Stimulated activated CD4-positive, alpha-beta T cell treated with anti-CD3 and anti-CD28 coated beads, Interleukin-1b, Interleukin-23, amount 100 ng/mL, for 1 hour (primary cell): Measurements from ENCODE around the gene CCDC127.

ENCODE experiments used
- DNase-seq, 2 donors: peaks; one replicate each; pipeline ENCODE4 v3.0.0-alpha.2; 2020; ENCODE audit warnings: low read depth in 2 of 2

CCDC127 gene

DNA sequence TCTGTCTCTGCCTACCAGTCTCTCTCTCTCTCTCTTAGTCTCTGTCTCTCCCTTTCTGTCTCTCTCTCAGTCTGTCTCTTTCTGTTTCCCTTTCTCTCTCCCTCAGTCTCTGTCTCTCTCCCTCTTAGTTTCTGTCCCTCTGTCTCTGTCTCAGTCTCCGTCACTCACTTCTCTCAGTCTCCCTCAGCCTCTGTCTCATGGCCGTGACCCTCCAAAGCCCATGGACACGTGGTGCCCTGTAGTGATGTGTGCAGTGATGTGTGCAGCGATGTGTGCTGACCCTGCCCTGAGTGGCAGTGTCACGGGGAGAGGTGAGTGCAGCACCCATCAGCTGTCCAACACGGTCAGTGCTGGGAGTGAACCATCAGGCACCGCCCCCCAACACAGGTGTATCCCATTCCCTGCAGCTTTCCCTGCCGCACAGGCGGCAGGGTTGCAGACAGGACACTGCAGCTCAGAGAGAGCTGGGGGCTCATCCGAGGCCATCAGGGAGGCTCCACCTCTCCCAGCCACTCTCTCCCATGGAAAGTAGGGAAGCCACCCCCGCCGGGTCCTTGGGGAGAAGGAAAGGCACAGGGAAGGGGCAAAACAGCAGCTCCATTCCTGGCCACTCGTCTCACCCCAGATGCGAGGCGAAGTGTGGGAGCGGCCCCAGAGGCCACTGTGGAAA, 27.5 kb downstream of the CCDC127 start:
- DNase-seq: no peak

- no peak for DNase-seq
These were observed 28.0 kb downstream of the CCDC127 start for GRCh38 chr5:189976-190365.

GRCh38 chr5:189486-189885, 28.5 kb downstream of the CCDC127 start:
- no peak for DNase-seq

DNA sequence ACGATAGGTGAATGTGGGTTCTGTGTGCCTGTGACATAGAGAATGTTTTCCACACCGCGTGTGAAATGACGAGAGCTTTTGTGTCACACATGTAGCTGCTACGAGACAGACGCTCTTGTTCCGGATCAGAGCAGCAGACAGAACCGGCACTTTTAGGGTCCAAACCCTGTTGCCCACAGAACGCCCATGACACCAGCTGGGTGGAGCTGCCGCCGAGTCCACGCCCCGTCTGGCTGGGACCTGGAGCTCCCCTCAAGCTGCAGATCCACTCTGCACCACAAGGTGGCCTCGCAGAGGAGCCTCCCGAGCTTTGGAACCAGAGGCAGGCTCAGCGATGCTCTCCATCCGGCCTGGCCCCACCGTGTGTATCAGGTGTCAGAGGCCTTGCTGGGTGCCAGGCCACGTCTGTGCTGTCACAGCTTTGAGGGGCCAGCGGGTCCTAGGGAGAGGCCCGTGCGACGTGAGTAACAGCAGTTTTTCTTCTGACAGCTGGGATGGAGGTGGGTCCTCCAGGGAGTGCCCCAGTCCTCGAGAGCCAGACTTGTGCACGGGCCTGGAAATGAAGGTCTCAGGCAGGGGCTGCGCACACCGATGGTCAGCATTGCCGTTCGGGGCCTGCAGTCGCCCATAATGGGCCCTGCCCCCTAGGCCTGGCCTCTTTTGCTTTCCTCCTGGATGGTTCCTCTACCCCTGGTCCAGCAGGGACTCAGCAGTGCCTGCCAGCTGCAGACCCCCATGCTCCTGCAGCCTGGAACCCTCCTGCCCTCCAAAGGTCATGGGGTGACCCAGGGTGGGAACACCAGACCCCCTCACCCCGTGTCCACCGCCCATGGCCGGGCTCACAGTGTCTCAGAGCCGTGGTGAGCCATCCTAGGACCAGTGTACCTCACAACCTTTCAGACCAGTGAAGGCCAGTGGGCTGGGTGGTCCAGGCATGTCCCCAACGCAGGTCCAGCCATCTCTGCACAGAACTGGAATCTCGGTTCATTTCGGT, 29.2 kb downstream of the CCDC127 start:
- peak; percentile 68 to 86 for DNase-seq

GRCh38 chr5:187617-188451, 30.1 kb downstream of the CCDC127 start:
- no peak for DNase-seq

- no peak for DNase-seq
These were observed 30.9 kb downstream of the CCDC127 start for GRCh38 chr5:187042-187431.

- DNase-seq: no peak
These were observed 31.6 kb downstream of the CCDC127 start for GRCh38 chr5:186091-187041.

- no peak for DNase-seq
These were observed 32.6 kb downstream of the CCDC127 start for GRCh38 chr5:185095-186070.

- DNase-seq: no peak
These were observed 33.5 kb downstream of the CCDC127 start for GRCh38 chr5:184471-184870.

GRCh38 chr5:182126-182525, 35.8 kb downstream of the CCDC127 start:
- no peak for DNase-seq

- DNase-seq: no peak
These were observed 36.4 kb downstream of the CCDC127 start for GRCh38 chr5:181566-181965.

DNA sequence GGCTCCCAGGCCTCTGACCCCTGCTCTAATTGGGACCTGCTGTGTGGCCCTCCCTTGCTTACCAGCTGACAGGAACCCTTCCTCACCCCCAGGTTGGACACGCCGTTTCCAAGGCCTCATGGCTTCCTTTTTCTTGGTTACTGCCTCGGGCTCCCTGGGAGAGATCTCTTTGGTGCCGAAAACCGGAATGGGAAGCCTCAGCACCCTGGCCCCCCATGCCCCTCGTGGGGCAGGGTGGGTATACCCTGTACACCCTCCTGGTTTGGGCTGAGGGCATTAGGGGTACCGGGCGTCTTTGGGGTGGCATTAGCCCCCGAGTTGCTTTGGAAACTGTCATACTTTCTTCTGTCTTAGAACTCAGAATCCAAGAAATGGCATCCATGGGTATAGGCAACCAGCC, 36.8 kb downstream of the CCDC127 start:
- no peak for DNase-seq

GRCh38 chr5:180286-180918, 37.6 kb downstream of the CCDC127 start:
- no peak for DNase-seq

GRCh38 chr5:179401-179800, 38.6 kb downstream of the CCDC127 start:
- no peak for DNase-seq

- no peak for DNase-seq
These were observed 39.8 kb downstream of the CCDC127 start for GRCh38 chr5:178110-178509.

DNA sequence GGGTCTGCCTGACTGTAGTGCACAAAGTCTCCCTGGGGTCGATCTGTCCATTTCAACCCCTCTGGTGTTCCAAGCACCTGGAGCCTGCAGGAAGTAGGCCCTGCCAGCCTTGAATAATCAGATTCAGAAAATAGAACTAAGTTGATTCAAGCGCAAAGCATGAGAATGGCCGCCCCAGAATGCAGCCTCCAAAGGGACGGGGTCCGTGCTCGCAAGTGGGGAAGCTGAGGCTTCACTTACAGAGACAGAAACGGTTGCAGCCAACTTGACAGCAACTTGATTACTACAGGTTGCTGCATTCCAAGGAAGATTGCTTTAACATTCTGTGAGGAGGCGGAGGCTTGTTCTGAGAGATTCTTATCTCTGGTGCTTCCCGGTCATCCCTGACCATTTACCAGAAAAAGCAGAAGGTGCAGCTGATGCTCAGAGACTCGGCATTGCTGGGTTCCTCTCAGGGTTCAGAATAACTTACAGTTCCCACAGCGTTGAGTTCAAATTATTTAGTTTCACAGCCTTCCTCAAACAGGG, 41.6 kb downstream of the CCDC127 start:
- no peak for DNase-seq

GRCh38 chr5:174876-175465, 43.0 kb downstream of the CCDC127 start:
- DNase-seq: no peak

DNA sequence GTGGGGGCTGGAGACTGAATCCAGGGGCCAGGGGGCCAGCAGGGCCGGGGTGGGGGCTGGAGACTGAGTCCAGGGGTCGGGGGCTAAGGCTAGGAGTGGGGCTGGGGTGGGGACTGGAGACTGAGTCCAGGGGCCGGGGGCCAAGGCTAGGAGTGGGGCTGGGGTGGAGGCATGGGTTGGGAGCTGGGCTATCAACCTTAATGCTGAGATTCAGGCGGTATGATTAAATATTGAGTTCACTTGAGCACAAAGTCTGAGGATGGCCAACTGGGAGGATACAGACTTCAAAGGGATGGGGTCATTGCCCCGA, 43.7 kb downstream of the CCDC127 start:
- no peak for DNase-seq
